Fibroblast of upper back skin (primary cell): ENCODE results near the gene SKI.
"Not testable (repeated sequence)": the region's sequence is repeated elsewhere in the genome, so short reads cannot be mapped to it uniquely, and the experiment has no call there.

Source experiments
- DNase-seq: peaks from one replicate; pipeline ENCODE4 v3.0.0-alpha.2; 2013

Gene SKI

GRCh38 chr1:2231532-2232254, 3.6 kb downstream of the SKI start:
- DNase-seq = peak; percentile 82

DNA sequence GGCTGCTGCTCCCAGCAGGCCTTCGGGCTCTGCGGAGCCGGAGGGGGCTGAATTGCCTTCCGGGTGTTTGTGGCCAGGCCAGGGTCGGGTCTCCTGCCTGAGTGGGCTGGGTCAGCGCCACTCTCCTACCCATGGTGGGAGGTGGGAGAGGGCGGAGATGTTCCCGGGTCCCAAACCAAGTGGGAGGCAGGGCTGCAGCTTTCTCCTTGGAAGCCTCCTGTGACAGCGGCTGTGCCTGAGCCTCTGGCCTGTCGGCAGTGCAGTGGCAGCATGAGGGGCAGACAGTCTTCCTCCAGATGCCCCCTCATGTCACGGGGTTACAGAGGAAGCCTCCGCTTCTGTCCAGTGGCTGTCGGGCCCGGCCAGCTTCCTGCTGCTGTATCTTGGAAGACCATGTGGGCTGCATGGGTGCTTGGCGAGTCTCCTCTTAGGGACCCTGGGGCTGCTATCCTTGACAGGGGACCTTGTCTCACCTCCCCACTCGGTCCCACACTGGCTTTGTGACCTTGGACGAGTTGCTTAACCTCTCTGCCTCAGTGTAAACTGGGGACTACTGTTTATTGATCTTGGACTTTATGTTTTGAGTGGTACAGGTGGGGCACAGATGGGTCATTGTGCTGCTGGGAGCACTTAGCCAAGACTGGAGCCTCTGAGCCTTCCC, 4.3 kb downstream of the SKI start:
- no peak for DNase-seq

- no peak for DNase-seq
Observed at GRCh38 chr1:2232916-2233438, 4.9 kb downstream of the SKI start.

DNA sequence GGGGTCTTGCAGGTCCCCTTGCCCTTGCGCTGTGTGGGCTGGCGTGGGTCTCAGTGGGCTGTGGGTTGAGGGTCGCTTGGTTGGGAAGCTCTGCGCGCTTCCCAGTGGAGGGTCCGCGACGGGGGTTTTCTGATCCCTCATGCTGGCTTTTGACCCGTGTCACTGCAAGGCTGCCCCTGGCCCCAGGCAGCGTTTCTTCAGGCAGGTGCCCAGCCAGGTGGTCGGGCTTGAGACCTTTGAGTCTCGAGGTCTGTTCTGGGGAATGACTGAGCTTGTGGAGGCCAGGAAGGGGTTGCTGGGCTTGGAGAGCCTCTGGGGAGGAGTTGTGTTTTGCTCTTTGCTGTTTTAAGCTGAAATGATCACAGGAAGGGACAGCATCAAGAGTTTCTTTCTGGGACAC, 5.3 kb downstream of the SKI start:
- no peak for DNase-seq

DNA sequence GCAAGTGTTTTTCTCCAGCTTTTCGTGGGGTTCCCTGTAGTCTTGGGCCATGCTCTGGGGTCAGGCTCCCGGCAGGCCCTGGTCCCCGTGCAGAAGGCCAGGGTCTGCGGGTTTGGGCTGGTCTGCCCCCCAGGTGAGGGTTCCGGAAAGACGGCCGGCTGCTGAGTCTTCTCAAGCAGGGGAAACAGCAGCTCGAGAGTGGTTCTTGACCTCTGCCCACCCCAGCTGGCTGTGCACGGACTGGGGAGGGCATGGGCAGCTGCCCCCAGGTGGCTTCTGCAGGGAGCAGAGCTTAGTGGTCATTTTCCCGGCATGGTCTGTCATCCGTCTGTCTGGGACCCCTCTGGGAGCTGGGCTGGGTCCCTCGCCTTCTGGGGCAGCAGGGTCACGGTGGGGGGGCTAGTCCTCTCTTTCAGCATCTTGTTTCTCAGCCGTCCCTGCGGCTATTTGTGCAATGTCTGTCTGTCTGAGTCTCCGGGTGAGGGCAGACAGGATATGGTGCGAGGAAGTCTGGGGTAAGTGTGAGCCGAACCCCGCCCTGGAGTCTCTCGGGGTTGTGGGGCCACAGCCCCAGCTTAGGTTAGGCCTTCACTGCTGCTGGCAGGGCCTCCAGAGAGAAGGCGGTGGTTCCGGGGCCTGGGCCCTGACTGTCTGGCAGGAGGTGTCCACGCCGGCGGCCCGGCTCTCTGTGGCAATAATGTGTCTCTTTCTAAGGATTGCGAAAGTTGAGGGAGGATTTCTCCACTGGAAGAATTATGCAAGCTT, 6.1 kb downstream of the SKI start:
- peak; percentile 91 for DNase-seq

DNA sequence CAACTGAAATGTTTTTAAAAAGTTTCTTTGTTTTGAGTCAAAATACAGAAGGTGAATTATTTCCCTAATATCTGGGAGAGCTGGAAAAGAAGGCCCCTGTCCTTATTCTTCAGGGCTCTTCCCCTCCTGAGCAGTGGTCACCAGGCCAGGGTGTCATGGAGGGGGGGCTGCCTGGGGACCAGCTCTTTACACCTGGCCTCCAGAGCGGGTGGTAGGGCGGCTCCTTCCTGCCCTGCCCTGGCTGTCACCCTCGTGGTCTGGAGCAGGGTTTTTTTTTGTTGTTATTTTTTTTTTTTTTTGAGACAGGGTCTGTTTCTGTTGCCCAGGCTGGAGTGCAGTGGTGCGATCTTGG, 6.6 kb downstream of the SKI start:
- no peak for DNase-seq

GRCh38 chr1:2235300-2235998, 7.3 kb downstream of the SKI start:
- no peak for DNase-seq

DNA sequence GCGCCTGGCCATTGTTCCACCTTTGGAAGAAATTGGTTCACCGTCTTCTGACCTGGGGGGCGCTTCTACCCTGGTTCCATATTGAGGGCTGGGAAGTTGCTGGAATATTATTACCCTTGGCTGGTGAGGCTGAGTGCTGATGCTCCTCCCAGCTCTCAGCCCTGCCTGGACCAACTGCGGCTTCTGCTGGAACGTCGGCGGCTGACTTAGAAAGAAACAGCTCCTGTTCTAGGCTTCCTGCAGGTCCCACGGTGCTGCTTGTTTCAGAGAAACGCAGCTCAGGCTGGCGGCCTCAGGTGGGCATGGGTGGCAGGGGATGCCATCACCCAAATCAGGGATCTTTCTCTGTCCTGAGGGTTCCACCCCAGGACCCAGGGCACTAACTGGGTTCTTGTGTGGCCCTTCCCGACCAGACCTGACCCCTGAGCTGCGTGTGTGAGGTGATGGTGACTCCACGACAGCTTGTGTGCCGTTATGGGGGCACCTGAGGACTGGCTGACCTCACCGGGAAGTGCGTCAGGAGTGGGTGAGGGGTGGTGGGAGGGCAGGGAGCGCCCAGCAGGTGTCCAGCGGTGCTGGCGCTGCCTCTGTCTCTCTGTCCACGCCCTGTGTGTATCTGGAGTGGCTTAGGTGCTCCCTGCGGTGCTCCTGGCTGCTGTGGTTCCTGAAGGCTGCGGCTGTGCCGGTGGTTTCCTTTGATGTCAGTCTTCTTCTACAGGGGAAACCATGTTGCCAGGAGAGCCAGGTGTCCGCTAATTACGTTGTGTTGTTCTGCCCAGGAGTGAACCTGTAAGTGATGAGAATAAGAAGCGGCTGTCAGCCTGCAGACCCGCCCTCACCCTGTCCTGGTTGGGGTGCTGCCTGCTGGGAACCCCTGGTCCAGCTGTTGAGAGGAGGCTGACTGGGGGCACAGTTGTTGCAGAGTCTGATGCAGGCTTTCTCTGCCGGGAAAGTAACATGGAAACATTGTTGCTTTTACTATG, 8.9 kb downstream of the SKI start:
- DNase-seq = no peak

- DNase-seq = no peak
Observed at GRCh38 chr1:2237773-2238172, 9.7 kb downstream of the SKI start.

- no peak for DNase-seq
Observed at GRCh38 chr1:2238361-2239012, 10.4 kb downstream of the SKI start.

DNA sequence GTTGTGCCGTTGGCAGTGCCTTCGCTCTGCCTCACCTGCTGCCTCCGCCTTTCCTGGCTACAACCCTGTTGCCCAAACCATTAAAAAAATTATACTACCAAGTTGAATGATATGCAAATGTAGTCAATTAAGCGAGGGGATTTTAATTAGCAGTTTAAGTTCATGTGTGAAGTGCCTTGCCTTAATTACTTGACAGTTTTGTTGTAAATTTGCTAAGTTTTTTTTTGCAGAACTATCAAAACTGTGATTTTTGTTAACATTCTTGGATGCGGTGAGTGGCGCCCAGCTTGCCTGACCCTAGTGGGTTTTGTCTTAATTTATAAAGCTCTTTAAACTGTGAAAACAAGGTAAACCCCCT, 10.9 kb downstream of the SKI start:
- DNase-seq = no peak

- no peak for DNase-seq
Observed at GRCh38 chr1:2239384-2239985, 11.4 kb downstream of the SKI start.

DNA sequence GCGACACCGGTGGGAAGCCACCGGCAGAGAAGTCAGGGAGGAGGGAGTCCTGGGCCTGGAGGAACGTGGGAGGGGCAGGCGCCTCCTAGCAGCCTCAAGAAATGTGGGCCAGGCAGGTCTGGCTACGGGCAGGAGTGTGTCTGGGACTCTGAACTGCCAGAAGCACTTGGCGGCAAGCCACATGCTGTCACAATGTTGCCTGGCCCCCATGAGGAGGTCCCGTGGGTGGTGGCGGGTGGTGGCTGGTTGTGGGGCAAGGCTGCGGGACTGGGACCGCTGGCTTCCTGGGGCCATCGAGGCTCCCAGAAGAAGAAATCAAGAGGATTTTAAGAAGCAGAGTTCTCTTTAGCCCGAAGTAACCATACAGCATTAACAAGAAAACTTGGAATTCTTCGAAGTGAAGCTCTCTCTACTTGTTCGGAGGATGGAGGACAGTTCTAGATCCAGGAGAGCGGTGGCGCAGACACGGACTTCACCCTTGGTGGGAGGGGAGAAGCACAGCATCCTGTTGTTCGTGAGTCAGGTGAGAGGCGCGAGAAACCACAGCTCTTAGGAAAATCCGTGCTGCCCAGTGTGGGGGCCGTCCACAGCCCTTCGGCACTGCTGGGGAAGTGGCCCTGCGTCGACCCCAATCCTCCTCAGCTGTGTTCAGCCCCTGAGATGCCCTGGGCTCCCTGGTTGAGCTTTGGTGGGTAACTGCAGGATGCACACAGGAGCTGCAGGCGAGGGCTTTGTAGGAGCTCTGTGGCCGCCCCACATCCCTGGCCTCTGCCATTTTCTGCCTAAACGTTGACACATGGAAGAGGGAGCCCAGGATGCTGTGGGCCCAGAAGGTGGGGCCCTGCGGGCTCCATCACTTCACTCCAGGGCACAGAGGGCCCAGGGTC, 12.4 kb downstream of the SKI start:
- peak; percentile 27 for DNase-seq

- DNase-seq = no peak
Observed at GRCh38 chr1:2241820-2242219, 13.7 kb downstream of the SKI start.

DNA sequence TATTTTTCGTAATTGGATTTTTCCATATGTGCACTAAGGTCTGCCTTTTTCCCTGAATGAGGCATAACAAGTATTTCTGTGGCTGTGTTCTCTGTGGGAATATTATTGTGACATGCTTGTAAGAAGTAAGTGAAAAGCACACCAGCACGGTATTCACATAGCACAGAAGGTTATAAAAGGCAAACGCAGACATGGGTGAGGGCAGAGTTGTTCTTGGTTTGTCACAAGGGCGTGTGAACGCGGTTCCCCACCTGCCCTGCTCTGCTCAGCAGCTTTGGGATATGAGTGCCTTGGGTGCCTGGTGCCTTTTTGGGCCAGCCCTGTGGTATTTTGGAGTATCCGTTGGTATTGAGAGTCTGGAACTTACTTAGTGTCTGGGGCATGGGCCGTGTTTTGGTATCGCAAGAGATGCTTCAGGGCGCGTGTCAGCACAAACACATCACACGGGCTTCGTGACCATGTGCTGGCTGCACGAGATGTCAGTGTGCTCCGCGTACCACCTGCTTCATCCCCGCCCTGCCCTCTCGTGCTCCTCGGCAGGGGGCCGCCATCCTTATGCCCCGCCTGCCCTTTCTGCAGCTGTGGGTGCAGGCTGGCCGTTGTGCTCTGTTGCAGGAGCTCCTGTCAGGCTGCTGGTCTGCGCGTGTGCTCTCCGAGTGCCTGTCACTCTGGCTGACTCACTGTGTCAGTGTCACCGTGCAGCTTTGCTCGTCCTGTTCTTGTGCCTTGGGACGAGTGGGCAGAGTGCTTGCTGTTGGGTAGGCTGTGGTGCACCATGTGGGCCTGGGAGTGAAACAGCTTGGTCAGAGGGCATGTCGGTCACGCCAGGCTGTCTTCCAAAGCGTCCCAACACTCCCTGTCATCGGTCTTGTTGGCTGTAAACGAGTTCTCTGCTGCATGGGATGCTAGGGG, 15.0 kb downstream of the SKI start:
- no peak for DNase-seq

DNA sequence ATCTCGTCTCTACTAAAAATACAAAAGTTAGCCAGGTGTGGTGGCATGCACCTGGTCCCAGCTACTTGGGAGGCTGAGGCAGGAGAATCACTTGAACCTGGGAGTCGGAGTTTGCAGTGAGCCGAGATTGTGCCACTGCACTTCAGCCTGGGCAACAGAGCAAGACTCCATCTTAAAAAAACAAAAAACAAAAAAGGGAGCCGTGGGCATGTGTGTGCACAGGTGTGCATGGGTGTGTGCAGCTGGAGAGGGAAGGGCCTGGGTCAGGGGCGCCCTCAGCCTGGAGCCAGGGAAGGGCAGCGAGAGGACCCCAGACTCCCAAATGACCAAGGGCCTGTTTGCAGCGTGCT, 18.9 kb downstream of the SKI start:
- DNase-seq = not testable (repeated sequence)

DNA sequence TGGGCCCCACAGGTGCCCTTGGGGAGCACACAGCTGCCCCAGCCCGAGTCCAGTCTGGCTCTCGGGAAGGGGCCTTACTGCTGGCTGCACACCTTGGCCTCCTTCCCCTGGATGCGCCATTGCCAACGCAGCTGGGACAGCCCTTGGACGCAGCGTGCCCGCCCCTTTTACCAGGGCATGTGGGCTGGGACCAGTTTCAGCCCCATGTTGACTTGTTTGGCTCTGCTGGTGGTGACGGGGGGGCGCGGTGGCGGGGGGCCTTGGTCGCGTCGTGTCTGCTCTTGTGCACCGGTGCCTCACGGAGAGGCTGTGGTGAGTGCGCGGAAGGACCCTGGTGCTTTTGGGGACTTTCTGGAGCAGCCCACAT, 19.6 kb downstream of the SKI start:
- DNase-seq = no peak

- no peak for DNase-seq
Observed at GRCh38 chr1:2248127-2248826, 20.2 kb downstream of the SKI start.
